GM23248 (cell line): ENCODE results near the gene KRTAP10-10.

Experiments used
- EZH2 ChIP-seq: fragments of 200-600 bp; sonication (generic); IDR thresholded peaks from 2 replicates; pipeline ENCODE4 v1.6.1; 2018; ENCODE audit warnings: antibody characterized with exemption, mild to moderate bottlenecking; ENCODE audit not compliant: insufficient read depth, poor library complexity, severe bottlenecking
- EZH2phosphoT487 ChIP-seq: fragments of 200-600 bp; sonication (generic); IDR thresholded peaks from 2 replicates; pipeline ENCODE4 v1.6.1; 2018; ENCODE audit warnings: antibody characterized with exemption, moderate library complexity, mild to moderate bottlenecking, low read depth; ENCODE audit not compliant: insufficient read depth

GRCh38 chr21:44670642-44671432 lies 33.7 kb downstream of the KRTAP10-10 start:
- TF ChIP-seq EZH2phosphoT487: no peak
- TF ChIP-seq EZH2: no peak
